PC-9 (cell line): ENCODE data around the gene GRAP2. TPM values are rescaled to one million over a fixed set of nuclear protein-coding genes. Genes with fewer than 3 reads are reported as not detected.
"Not testable (repeated sequence)": the region's sequence is repeated elsewhere in the genome, so short reads cannot be mapped to it uniquely, and the experiment has no call there.

Experiments
- BruUV-seq: library from RNA; stranded (reverse); fragments of 400-500 nt; replicated peaks from 2 replicates; lab custom pipeline; 2021; lab: Mats Ljungman, UMichigan
- CTCF ChIA-PET: fragments of 300-600 bp; sonication (Branson Sonifier 250); formaldehyde crosslinking; loops from one replicate; lab custom pipeline; 2022; ENCODE audit warnings: antibody characterized with exemption; lab: Charles Lee
- POLR2A ChIA-PET: fragments of 300-600 bp; sonication (Branson Sonifier 250); formaldehyde crosslinking; loops from one replicate; lab custom pipeline; 2022; ENCODE audit warnings: antibody characterized with exemption; ENCODE audit not compliant: unreplicated experiment; lab: Charles Lee
- DNase-seq, 2 experiments: peaks; one replicate each; pipeline versions ENCODE4 v3.0.0 to v3.0.0-alpha.2; 2015 to 2022; ENCODE audit warnings: mixed read lengths in 1 of 2
- H2AFZ ChIP-seq: fragments of 200-600 bp; sonication (generic); 2 replicates; pipeline ENCODE4 v1.8.1; 2017; ENCODE audit warnings: antibody characterized with exemption
- H3F3A ChIP-seq: fragments of 200-600 bp; sonication (generic); 2 replicates; pipeline ENCODE4 v1.8.1; 2017; ENCODE audit warnings: antibody characterized with exemption, mild to moderate bottlenecking, low read depth; ENCODE audit not compliant: insufficient read depth
- H3K27ac ChIP-seq: fragments of 200-600 bp; sonication (generic); 2 replicates; pipeline ENCODE4 v1.6.1; 2016; ENCODE audit warnings: mixed run types
- H3K27me3 ChIP-seq: fragments of 200-600 bp; sonication (generic); 2 replicates; pipeline ENCODE4 v1.6.1; 2016; ENCODE audit warnings: low read depth, mixed run types; ENCODE audit not compliant: insufficient read depth
- H3K36me3 ChIP-seq: fragments of 200-600 bp; sonication (generic); 2 replicates; pipeline ENCODE4 v1.6.1; 2016; ENCODE audit warnings: low read depth, mixed run types
- H3K4me1 ChIP-seq: fragments of 200-600 bp; sonication (generic); replicated peaks from 2 replicates; pipeline ENCODE4 v1.6.1; 2016; ENCODE audit warnings: mixed run types; ENCODE audit not compliant: insufficient read depth
- H3K4me2 ChIP-seq: fragments of 200-600 bp; sonication (generic); 2 replicates; pipeline ENCODE4 v1.6.1; 2017; ENCODE audit warnings: mixed run types
- H3K4me3 ChIP-seq: fragments of 200-600 bp; sonication (generic); 2 replicates; pipeline ENCODE4 v1.6.1; 2016; ENCODE audit warnings: mixed run types
- H3K79me2 ChIP-seq: fragments of 200-600 bp; sonication (generic); 2 replicates; pipeline ENCODE4 v1.6.1; 2017; ENCODE audit warnings: low read depth, mixed run types
- H3K9me2 ChIP-seq: fragments of 200-600 bp; sonication (generic); 2 replicates; pipeline ENCODE4 v1.8.1; 2017; ENCODE audit warnings: mild to moderate bottlenecking; ENCODE audit not compliant: insufficient read depth
- H3K9me3 ChIP-seq: fragments of 200-600 bp; sonication (generic); 2 replicates; pipeline ENCODE4 v1.8.1; 2016; ENCODE audit warnings: low read depth; ENCODE audit not compliant: insufficient read depth
- H4K20me1 ChIP-seq: fragments of 200-600 bp; sonication (generic); 2 replicates; pipeline ENCODE4 v1.8.1; 2017; ENCODE audit not compliant: insufficient read depth
- CTCF ChIP-seq: fragments of 200-600 bp; sonication (generic); conservative IDR thresholded peaks from 2 replicates; pipeline ENCODE4 v1.6.1; 2017; ENCODE audit warnings: mixed run types, antibody characterized with exemption, mild to moderate bottlenecking, moderate library complexity
- EZH2 ChIP-seq: fragments of 200-600 bp; sonication (generic); IDR thresholded peaks from 2 replicates; pipeline ENCODE4 v1.8.0; 2017; ENCODE audit warnings: antibody characterized with exemption, low read depth
- intact Hi-C: fragments of 100-400 bp; cut with micrococcal nuclease; formaldehyde crosslinking; loops from one replicate; pipeline ENCODE4 v1.10.0; 2022; ENCODE audit not compliant: unreplicated experiment
- total RNA-seq: library from RNA; stranded (reverse); gene quantifications from 2 replicates; pipeline ENCODE4 v1.2.3, GENCODE V29; 2021

The GRAP2 gene
- total RNA-seq, 1 experiment from 2014 or later: not detected

GRCh38 chr22:39949964-39950737 lies 49.3 kb downstream of the GRAP2 start:
- BruUV-seq: no TSS peak
- H3K27ac ChIP-seq: no peak overlapping the region
- TF ChIP-seq EZH2 (no peak), CTCF (no peak)
- H3F3A ChIP-seq: no peaks in the 10 kb centered on the region
- H2AFZ ChIP-seq: no peak overlapping the region
- no peak overlapping the region for H3K4me3 ChIP-seq
- H3K27me3 ChIP-seq: peaks cover 67% of the 10 kb centered on the region
- ChIA-PET POLR2A (no interaction called here), CTCF (no interaction called here)
- DNase-seq: no peak
- H3K36me3 ChIP-seq: no peaks in the 10 kb centered on the region
- intact Hi-C loops: no loop called here
- no peaks in the 10 kb centered on the region for H3K9me3 ChIP-seq
- H3K79me2 ChIP-seq: no peaks in the 10 kb centered on the region
- no peaks in the 10 kb centered on the region for H3K9me2 ChIP-seq
- H3K4me2 ChIP-seq: no peak overlapping the region
- no peaks in the 10 kb centered on the region for H4K20me1 ChIP-seq
- no peaks in the 10 kb centered on the region for H3K4me1 ChIP-seq

DNA sequence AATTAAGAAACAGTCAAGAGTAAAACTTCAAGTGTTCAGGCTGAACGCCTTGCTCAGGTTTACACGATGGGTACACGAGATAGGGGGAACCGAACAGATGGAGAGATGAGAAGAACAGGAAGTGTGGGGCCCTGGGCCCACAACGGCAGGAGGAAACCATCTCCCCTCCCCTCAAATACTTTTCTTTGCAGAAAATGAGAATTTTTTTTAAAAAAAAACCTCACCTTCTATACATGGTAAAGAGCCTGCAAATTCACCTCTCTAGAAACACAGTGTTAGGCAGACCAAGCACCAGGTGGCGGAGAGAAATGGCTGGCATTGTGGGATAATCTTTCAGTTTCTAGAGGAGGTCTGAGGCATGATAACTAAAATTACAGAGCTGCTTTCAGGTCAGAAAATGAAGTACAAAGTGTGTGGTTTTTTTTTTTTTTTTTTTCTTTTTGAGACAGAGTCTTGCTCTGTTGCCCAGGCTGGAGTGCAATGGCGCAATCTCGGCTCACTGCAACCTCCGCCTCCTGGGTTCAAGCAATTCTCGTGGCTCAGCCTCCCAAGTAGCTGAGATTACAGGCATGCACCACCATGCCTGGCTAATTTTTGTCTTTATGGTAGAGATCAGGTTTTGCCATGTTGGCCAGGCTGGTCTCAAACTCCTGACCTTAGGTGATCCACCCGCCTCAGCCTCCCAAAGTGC lies 50.9 kb downstream of the GRAP2 start:
- H3F3A ChIP-seq, intact Hi-C loops, H3K27ac ChIP-seq, POLR2A ChIA-PET, CTCF ChIA-PET, H2AFZ ChIP-seq, H3K4me2 ChIP-seq, H3K4me3 ChIP-seq, DNase-seq, H3K9me3 ChIP-seq, H3K4me1 ChIP-seq, BruUV-seq, H3K9me2 ChIP-seq, H3K36me3 ChIP-seq, H4K20me1 ChIP-seq, H3K79me2 ChIP-seq: not testable (repeated sequence)
- H3K27me3 ChIP-seq: peaks cover 52% of the 10 kb centered on the region

DNA sequence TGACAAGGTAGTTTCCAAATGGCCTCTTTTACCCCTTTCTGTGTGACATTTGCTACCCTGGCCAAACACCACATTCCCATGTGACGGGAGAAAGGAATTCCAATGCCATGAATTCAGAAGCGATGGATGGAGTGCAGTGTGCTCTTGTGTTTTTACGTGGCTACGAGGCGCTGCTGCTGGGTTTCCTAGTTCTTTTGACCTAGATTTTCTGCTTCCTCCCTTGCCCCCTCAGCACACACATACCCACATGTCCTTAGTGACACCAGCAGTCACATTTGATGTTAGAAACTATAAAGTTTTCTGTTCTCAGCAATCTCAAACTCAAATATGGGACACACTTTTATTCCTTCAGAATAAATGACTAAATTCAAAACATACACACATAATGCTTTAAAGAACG lies 51.5 kb downstream of the GRAP2 start:
- no peaks in the 10 kb centered on the region for H3K9me3 ChIP-seq
- no peak for DNase-seq
- peaks cover 46% of the 10 kb centered on the region for H3K27me3 ChIP-seq
- ChIA-PET POLR2A (no interaction called here), CTCF (no interaction called here)
- no peaks in the 10 kb centered on the region for H3K79me2 ChIP-seq
- H3F3A ChIP-seq: no peaks in the 10 kb centered on the region
- H3K4me2 ChIP-seq: no peak overlapping the region
- H3K4me1 ChIP-seq: no peaks in the 10 kb centered on the region
- no peak overlapping the region for H2AFZ ChIP-seq
- no peaks in the 10 kb centered on the region for H3K9me2 ChIP-seq
- H3K27ac ChIP-seq: no peak overlapping the region
- H4K20me1 ChIP-seq: no peaks in the 10 kb centered on the region
- no peaks in the 10 kb centered on the region for H3K36me3 ChIP-seq
- H3K4me3 ChIP-seq: no peak overlapping the region
- no TSS peak for BruUV-seq
- no peak for TF ChIP-seq CTCF
- no peak for TF ChIP-seq EZH2
- intact Hi-C loops: no loop called here
